Liver (tissue), 9 donors: ENCODE data around the gene AHRR. TPM values are rescaled to one million over a fixed set of nuclear protein-coding genes. Genes with fewer than 3 reads are reported as not detected.

Experiments
- DNase-seq: peaks from one replicate; pipeline ENCODE4 v3.0.0-alpha.2; 2017; ENCODE audit warnings: low spot score
- H3K27ac ChIP-seq, 2 donors: one replicate each; pipeline ENCODE4 v1.7.0; 2013; ENCODE audit warnings: inconsistent platforms in 2 of 2, low read length in 2 of 2, control low read depth in 1 of 2, low read depth in 1 of 2, mild to moderate bottlenecking in 1 of 2
- H3K27me3 ChIP-seq, 4 donors: one replicate each; pipeline versions ENCODE4 v1.6.1 to v1.7.0; 2013; ENCODE audit warnings: low read length in 3 of 4, inconsistent platforms in 1 of 4, mild to moderate bottlenecking in 1 of 4, moderate library complexity in 1 of 4; ENCODE audit not compliant: control insufficient read depth in 4 of 4, insufficient read depth in 4 of 4
- H3K36me3 ChIP-seq, 4 donors: one replicate each; pipeline versions ENCODE4 v1.6.1 to v1.7.0; 2013; ENCODE audit warnings: low read length in 3 of 4, mild to moderate bottlenecking in 3 of 4, low read depth in 1 of 4, moderate library complexity in 1 of 4; ENCODE audit not compliant: control insufficient read depth in 4 of 4, insufficient read depth in 3 of 4
- H3K4me1 ChIP-seq, 4 donors: one replicate each; pipeline versions ENCODE4 v1.6.1 to v1.7.0; 2013; ENCODE audit warnings: low read length in 3 of 4, mild to moderate bottlenecking in 3 of 4, moderate library complexity in 1 of 4; ENCODE audit not compliant: control insufficient read depth in 4 of 4, insufficient read depth in 4 of 4
- H3K4me3 ChIP-seq, 3 donors: one replicate each; pipeline versions ENCODE4 v1.6.1 to v1.7.0; 2013; ENCODE audit warnings: low read length in 3 of 3, control low read depth in 1 of 3, low read depth in 1 of 3, mild to moderate bottlenecking in 1 of 3
- H3K9ac ChIP-seq, 2 donors: one replicate each; pipeline ENCODE4 v1.7.0; 2013; ENCODE audit warnings: low read length in 2 of 2, mild to moderate bottlenecking in 2 of 2, moderate library complexity in 2 of 2, control low read depth in 1 of 2, low read depth in 1 of 2
- H3K9me3 ChIP-seq, 4 donors: one replicate each; pipeline versions ENCODE4 v1.6.1 to v1.7.0; 2013; ENCODE audit warnings: low read length in 3 of 4; ENCODE audit not compliant: control insufficient read depth in 4 of 4
- EGR1 ChIP-seq, 2 donors: IDR thresholded peaks; 2 replicates each; pipeline ENCODE4 v1.6.1; 2016 to 2018; ENCODE audit warnings: antibody characterized with exemption in 2 of 2, low read depth in 2 of 2
- FOXA1 ChIP-seq: IDR thresholded peaks from 2 replicates; pipeline ENCODE4 v1.6.1; 2016; ENCODE audit warnings: antibody characterized with exemption
- FOXA2 ChIP-seq: IDR thresholded peaks from 2 replicates; pipeline ENCODE4 v1.6.1; 2016; ENCODE audit warnings: antibody characterized with exemption
- GABPA ChIP-seq, 2 donors: IDR thresholded peaks in 1 of 2; conservative IDR thresholded peaks in 1 of 2; 2 replicates each; pipeline ENCODE4 v1.6.1; 2016; ENCODE audit warnings: antibody characterized with exemption in 2 of 2, mild to moderate bottlenecking in 1 of 2, moderate library complexity in 1 of 2
- HNF4A ChIP-seq, 2 donors: conservative IDR thresholded peaks; 2 replicates each; pipeline ENCODE4 v1.6.1; 2016; ENCODE audit warnings: antibody characterized with exemption in 2 of 2, mild to moderate bottlenecking in 2 of 2
- HNF4G ChIP-seq: IDR thresholded peaks from 2 replicates; pipeline ENCODE4 v1.6.1; 2016; ENCODE audit warnings: antibody characterized with exemption
- JUND ChIP-seq, 2 donors: IDR thresholded peaks; 2 replicates each; pipeline ENCODE4 v1.6.1; 2016; ENCODE audit warnings: antibody characterized with exemption in 2 of 2
- NR2F2 ChIP-seq: IDR thresholded peaks from 2 replicates; pipeline ENCODE4 v1.6.1; 2016; ENCODE audit warnings: antibody characterized with exemption
- RAD21 ChIP-seq, 2 donors: IDR thresholded peaks; 2 replicates each; pipeline ENCODE4 v1.6.1; 2016; ENCODE audit warnings: antibody characterized with exemption in 2 of 2, mild to moderate bottlenecking in 2 of 2
- RXRA ChIP-seq, 2 donors: IDR thresholded peaks; 2 replicates each; pipeline ENCODE4 v1.6.1; 2017 to 2018; ENCODE audit warnings: antibody characterized with exemption in 2 of 2, mild to moderate bottlenecking in 1 of 2
- SP1 ChIP-seq: IDR thresholded peaks from 2 replicates; pipeline ENCODE4 v1.6.1; 2018; ENCODE audit warnings: antibody characterized with exemption, mild to moderate bottlenecking
- TAF1 ChIP-seq: conservative IDR thresholded peaks from 2 replicates; pipeline ENCODE4 v1.6.1; 2016; ENCODE audit warnings: antibody characterized with exemption, mild to moderate bottlenecking
- YY1 ChIP-seq: IDR thresholded peaks from 2 replicates; pipeline ENCODE4 v1.6.1; 2016; ENCODE audit warnings: antibody characterized with exemption, mild to moderate bottlenecking
- WGBS: extraction: QIAGEN DNeasy Blood & Tissue Kit; methylation state at CpG from one replicate; pipeline ENCODE4 v1.1.7; 2013; 5-methylcytosine and 5-hydroxymethylcytosine counted together
- polyA plus RNA-seq, 2 donors: library from polyadenylated mRNA; stranded (reverse) in 1 of 2; unstranded in 1 of 2; fragments of 200-250 nt in 1 of 2; fragments of >200 nt in 1 of 2; fragmentation: Nextera tagmentation in 1 of 2; extraction: Ambion mirVana in 1 of 2; gene quantifications; one replicate each; pipeline versions ENCODE4 v1.2.1 to v1.2.3, GENCODE V29; 2013 to 2015
- total RNA-seq, 2 donors: library from RNA; depleted of rRNA; stranded (reverse); fragments of >200 nt; gene quantifications; one replicate each; pipeline ENCODE4 v1.2.3, GENCODE V29; 2014
- TF ChIP-seq, protein P1 (sequence below): IDR thresholded peaks from 2 replicates; pipeline ENCODE4 v1.6.1; 2016; ENCODE audit warnings: antibody characterized with exemption
- TF ChIP-seq, protein P2 (sequence below): IDR thresholded peaks from 2 replicates; pipeline ENCODE4 v1.6.1; 2016; ENCODE audit warnings: antibody characterized with exemption, mild to moderate bottlenecking
- TF ChIP-seq, protein P3 (sequence below): IDR thresholded peaks from 2 replicates; pipeline ENCODE4 v1.6.1; 2016; ENCODE audit warnings: antibody characterized with exemption
- TF ChIP-seq, protein P4 (sequence below): IDR thresholded peaks from 2 replicates; pipeline ENCODE4 v1.6.1; 2016; ENCODE audit warnings: antibody characterized with exemption
- TF ChIP-seq, protein P5 (sequence below): fragments of 150-350 bp; IDR thresholded peaks from 2 replicates; pipeline ENCODE4 v1.5.1; 2017; ENCODE audit warnings: improper control_type of control experiment, low read depth, low read length; ENCODE audit not compliant: missing input control
- donor health status: healthy.
- donor health status: healthy.
- donor health status: healthy.
- donor health status: healthy.
- donor health status: healthy.

The AHRR gene
- total and polyA plus RNA-seq, 4 donors, result 0.15 to 0.47 (median 0.24) TPM

DNA sequence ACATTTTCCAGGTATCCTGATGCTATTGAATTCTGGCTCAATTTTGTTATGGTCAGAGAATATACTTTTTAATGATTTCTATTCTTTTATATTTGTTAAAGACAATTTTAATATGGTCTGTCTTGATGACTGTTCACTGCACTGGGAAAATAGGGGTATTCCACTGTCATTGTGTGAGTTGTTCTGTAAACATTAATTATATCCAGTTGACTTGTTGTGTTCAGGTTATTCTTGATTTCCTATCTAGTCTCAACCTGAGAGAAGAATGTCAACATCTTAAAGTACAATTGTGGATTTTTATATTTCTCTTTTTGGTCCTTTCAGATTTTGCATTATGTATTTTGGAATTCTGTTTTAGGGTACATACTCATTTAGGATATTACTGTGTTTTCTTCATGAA, 61.6 kb downstream of the AHRR start:
- Histone ChIP-seq H3K36me3 (no peaks in the 10 kb centered on the region), H3K4me1 (no peaks in the 10 kb centered on the region), H3K27me3 (peaks cover 0 to 4% (median 0%) of the 10 kb centered on the region in 4 donors), H3K4me3 (no peak overlapping the region), H3K9ac (no peak overlapping the region), H3K27ac (no peak overlapping the region), H3K9me3 (peaks cover 0 to 6% (median 3%) of the 10 kb centered on the region in 4 donors)
- TF ChIP-seq, protein P1, sequence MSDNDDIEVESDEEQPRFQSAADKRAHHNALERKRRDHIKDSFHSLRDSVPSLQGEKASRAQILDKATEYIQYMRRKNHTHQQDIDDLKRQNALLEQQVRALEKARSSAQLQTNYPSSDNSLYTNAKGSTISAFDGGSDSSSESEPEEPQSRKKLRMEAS, result no peak
- TF ChIP-seq HNF4G (no peak), GABPA (IDR thresholded peaks at IDR 0.05 in 1 of 2, conservative IDR thresholded peaks at IDR 0.05 in 1 of 2) (no peak), FOXA1 (no peak), NR2F2 (no peak), EGR1 (IDR thresholded peaks at IDR 0.05; ENCODE audit: low read depth in 2 of 2) (no peak), HNF4A (conservative IDR thresholded peaks at IDR 0.05) (no peak), RXRA (IDR thresholded peaks at IDR 0.05) (no peak), SP1 (no peak), TAF1 (no peak), FOXA2 (no peak), YY1 (no peak)
- TF ChIP-seq, protein P2, sequence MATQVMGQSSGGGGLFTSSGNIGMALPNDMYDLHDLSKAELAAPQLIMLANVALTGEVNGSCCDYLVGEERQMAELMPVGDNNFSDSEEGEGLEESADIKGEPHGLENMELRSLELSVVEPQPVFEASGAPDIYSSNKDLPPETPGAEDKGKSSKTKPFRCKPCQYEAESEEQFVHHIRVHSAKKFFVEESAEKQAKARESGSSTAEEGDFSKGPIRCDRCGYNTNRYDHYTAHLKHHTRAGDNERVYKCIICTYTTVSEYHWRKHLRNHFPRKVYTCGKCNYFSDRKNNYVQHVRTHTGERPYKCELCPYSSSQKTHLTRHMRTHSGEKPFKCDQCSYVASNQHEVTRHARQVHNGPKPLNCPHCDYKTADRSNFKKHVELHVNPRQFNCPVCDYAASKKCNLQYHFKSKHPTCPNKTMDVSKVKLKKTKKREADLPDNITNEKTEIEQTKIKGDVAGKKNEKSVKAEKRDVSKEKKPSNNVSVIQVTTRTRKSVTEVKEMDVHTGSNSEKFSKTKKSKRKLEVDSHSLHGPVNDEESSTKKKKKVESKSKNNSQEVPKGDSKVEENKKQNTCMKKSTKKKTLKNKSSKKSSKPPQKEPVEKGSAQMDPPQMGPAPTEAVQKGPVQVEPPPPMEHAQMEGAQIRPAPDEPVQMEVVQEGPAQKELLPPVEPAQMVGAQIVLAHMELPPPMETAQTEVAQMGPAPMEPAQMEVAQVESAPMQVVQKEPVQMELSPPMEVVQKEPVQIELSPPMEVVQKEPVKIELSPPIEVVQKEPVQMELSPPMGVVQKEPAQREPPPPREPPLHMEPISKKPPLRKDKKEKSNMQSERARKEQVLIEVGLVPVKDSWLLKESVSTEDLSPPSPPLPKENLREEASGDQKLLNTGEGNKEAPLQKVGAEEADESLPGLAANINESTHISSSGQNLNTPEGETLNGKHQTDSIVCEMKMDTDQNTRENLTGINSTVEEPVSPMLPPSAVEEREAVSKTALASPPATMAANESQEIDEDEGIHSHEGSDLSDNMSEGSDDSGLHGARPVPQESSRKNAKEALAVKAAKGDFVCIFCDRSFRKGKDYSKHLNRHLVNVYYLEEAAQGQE, result no peak
- TF ChIP-seq, protein P3, sequence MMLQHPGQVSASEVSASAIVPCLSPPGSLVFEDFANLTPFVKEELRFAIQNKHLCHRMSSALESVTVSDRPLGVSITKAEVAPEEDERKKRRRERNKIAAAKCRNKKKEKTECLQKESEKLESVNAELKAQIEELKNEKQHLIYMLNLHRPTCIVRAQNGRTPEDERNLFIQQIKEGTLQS, result no peak
- TF ChIP-seq, protein P4, sequence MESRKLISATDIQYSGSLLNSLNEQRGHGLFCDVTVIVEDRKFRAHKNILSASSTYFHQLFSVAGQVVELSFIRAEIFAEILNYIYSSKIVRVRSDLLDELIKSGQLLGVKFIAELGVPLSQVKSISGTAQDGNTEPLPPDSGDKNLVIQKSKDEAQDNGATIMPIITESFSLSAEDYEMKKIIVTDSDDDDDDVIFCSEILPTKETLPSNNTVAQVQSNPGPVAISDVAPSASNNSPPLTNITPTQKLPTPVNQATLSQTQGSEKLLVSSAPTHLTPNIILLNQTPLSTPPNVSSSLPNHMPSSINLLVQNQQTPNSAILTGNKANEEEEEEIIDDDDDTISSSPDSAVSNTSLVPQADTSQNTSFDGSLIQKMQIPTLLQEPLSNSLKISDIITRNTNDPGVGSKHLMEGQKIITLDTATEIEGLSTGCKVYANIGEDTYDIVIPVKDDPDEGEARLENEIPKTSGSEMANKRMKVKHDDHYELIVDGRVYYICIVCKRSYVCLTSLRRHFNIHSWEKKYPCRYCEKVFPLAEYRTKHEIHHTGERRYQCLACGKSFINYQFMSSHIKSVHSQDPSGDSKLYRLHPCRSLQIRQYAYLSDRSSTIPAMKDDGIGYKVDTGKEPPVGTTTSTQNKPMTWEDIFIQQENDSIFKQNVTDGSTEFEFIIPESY, result no peak
- TF ChIP-seq, protein P5, sequence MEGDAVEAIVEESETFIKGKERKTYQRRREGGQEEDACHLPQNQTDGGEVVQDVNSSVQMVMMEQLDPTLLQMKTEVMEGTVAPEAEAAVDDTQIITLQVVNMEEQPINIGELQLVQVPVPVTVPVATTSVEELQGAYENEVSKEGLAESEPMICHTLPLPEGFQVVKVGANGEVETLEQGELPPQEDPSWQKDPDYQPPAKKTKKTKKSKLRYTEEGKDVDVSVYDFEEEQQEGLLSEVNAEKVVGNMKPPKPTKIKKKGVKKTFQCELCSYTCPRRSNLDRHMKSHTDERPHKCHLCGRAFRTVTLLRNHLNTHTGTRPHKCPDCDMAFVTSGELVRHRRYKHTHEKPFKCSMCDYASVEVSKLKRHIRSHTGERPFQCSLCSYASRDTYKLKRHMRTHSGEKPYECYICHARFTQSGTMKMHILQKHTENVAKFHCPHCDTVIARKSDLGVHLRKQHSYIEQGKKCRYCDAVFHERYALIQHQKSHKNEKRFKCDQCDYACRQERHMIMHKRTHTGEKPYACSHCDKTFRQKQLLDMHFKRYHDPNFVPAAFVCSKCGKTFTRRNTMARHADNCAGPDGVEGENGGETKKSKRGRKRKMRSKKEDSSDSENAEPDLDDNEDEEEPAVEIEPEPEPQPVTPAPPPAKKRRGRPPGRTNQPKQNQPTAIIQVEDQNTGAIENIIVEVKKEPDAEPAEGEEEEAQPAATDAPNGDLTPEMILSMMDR, result no peak
- no peak for DNase-seq

DNA sequence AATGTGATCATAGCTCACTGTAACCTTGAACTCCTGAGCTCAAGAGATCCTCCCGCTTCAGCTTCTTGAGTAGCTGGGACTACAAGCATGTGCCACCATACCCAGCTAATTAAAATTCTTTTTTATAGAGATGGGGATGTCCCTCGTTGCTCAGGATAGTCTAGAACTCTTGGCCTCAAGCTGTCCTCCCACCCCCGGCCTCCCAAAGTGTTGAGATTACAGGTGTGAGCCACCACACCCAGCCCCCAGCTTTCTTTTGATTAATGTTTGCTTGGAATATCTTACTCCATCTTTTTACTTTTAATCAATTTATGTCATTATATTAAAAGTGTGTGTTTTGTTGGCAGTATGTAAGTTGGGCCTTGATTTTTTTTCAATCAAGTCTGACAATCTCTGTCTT, 62.1 kb downstream of the AHRR start:
- H3K4me3 ChIP-seq, result no peak overlapping the region
- WGBS, result 70% methylated on average over 3 of the region's 3 CpGs
- H3K9ac ChIP-seq, result no peak overlapping the region
- no peak for DNase-seq
- H3K9me3 ChIP-seq, result peaks cover 0 to 6% (median 3%) of the 10 kb centered on the region in 4 donors
- H3K4me1 ChIP-seq, result no peaks in the 10 kb centered on the region
- peaks cover 0 to 4% (median 0%) of the 10 kb centered on the region in 4 donors for H3K27me3 ChIP-seq
- H3K27ac ChIP-seq, result no peak overlapping the region
- no peaks in the 10 kb centered on the region for H3K36me3 ChIP-seq
- TF ChIP-seq SP1 (no peak), EGR1 (IDR thresholded peaks at IDR 0.05; ENCODE audit: low read depth in 2 of 2) (no peak), RXRA (IDR thresholded peaks at IDR 0.05) (no peak), GABPA (IDR thresholded peaks at IDR 0.05 in 1 of 2, conservative IDR thresholded peaks at IDR 0.05 in 1 of 2) (no peak), FOXA2 (no peak), RAD21 (IDR thresholded peaks at IDR 0.05) (no peak), JUND (IDR thresholded peaks at IDR 0.05) (no peak), NR2F2 (no peak), FOXA1 (no peak), HNF4G (no peak)
- TF ChIP-seq, protein P5, result no peak
- TF ChIP-seq, protein P3, result no peak
- TF ChIP-seq, protein P1, result no peak
- TF ChIP-seq, protein P4, result no peak
